Activated CD8-positive, alpha-beta memory T cell treated with anti-CD3 and anti-CD28 coated beads, Interleukin-2, amount 50 U/mL, for 1 hour (primary cell): ENCODE data around the gene CAPN11.
"Not testable (repeated sequence)": the region's sequence is repeated elsewhere in the genome, so short reads cannot be mapped to it uniquely, and the experiment has no call there.

Source experiments
- DNase-seq: peaks from one replicate; pipeline ENCODE4 v3.0.0-alpha.2; 2020; ENCODE audit errors: extremely low read depth

Gene CAPN11

GRCh38 chr6:44228031-44228430 lies 69.4 kb downstream of the CAPN11 start:
- DNase-seq = no peak

GRCh38 chr6:44228433-44228832 lies 69.8 kb downstream of the CAPN11 start:
- DNase-seq = no peak

GRCh38 chr6:44228836-44229235 lies 70.2 kb downstream of the CAPN11 start:
- DNase-seq = no peak

GRCh38 chr6:44229376-44230033 lies 70.9 kb downstream of the CAPN11 start:
- DNase-seq = no peak

- DNase-seq = no peak
Measured at GRCh38 chr6:44230034-44230675, 71.5 kb downstream of the CAPN11 start.

- not testable (repeated sequence) for DNase-seq
Measured at GRCh38 chr6:44231426-44231825, 72.8 kb downstream of the CAPN11 start.

DNA sequence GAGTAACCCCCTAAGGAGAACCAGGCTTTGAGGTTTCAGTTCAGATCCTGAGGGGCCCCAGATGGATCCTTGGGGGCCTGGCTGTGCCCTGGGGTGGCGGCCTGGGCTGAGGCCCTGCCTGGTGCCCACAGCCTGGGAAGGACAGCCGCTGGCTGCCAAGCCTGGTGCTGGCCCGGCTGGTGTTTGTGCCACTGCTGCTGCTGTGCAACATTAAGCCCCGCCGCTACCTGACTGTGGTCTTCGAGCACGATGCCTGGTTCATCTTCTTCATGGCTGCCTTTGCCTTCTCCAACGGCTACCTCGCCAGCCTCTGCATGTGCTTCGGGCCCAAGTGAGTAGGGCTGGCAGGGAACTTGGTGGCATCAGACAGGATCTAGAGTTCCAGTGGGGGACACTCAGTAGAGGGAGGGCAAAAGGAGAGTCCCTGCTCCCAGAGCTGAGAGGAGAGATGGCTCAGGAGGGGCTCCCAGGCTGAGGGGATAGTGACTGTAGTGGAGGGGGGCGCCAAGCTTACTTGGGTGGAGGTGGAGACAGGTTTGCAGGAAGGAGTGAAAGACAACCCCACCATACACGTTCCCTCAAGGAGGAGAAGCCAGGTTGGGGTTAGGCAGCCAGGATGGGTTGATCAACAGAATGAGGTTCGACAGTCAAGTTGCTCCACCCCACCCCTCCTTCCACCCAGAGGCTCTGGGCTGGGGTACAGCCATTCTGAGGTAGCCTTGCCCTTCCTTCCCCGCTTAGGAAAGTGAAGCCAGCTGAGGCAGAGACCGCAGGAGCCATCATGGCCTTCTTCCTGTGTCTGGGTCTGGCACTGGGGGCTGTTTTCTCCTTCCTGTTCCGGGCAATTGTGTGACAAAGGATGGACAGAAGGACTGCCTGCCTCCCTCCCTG lies 74.3 kb downstream of the CAPN11 start:
- DNase-seq = no peak

GRCh38 chr6:44233567-44234100 lies 75.0 kb downstream of the CAPN11 start:
- no peak for DNase-seq
